GM19025 (cell line): ENCODE data around the gene WDR87.
"Not testable (repeated sequence)": the region's sequence is repeated elsewhere in the genome, so short reads cannot be mapped to it uniquely, and the experiment has no call there.

Source experiments
- ATAC-seq: cut with Tn5 transposase; IDR thresholded peaks from one replicate; pipeline ENCODE4 v1.9.1; 2021; ENCODE audit warnings: mild to moderate bottlenecking, low read depth, moderate library complexity; ENCODE audit not compliant: unreplicated experiment

The WDR87 gene

DNA sequence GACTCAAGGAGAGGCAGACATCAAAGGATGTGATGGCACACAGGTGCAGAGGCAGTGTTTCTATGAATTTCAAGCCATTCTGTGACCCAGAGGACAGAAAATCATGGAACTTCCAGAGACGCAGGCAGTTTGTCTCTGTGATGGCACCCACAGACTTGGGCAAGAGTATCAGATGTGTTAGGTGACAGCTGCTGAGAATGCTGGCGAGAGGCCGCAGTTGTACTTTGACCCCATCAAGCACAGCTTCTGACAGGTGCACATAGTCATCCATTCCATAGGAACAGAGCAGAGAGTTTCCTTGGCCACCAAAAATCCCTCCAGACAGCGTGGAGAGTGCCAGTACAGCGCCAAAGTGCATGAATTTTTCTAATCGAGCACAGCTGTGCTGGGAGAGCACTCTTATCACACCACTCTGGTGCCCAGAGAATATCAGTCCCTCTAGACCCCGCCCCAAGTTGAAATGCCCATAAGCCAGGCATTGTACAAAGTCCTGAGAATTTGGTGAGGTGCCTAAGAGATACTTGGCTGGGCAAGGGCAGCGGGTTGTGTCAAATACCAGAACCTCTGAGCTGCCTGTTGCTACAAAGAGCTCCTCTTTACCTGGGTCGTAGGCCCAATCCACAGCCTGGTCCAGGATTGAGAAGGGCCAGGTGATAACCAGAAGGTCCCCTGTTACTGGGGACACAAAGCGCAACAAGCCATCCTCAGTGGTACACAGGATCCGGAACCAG lies 12.4 kb downstream of the WDR87 start:
- ATAC-seq, result no peak

DNA sequence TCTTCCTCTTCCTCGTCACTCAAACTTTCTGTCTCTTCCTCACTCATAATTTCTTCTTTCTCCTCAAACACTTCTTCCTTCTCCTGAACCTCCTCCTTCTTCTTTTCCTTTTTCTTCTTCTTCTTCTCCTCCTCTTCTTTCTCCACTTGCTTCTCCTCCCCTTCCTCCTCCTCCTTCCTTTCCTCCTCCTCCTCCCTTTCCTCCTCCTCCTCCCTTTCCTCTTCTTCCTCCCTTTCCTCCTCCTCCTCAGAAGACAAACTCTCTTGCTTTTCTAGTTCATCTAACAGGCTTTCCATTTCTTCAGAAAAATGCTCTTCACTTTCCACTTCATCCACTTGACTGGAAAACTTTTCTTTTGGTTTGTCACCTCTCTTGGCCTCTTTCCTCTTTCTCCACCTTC lies 19.8 kb downstream of the WDR87 start:
- ATAC-seq, result no peak

DNA sequence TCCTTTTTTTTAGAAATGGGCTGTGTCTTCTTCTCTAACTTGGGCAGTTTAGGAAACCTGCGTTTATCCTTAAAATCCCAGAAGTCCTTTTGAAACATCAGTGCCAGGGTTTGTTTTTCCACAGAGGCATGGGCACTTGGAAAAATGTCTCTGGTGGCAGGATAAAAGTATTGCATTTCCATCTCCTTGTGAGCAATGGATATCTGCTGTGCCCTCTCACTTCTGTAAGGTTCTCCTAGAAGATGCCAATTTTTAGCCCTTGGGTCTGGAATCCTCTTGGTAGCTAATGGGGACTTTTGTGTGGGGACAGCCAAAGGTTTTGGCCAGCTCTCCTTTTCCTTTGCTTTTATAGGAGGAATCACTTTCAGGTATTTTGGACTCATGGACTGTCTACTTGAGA lies 21.0 kb downstream of the WDR87 start:
- ATAC-seq, result no peak

DNA sequence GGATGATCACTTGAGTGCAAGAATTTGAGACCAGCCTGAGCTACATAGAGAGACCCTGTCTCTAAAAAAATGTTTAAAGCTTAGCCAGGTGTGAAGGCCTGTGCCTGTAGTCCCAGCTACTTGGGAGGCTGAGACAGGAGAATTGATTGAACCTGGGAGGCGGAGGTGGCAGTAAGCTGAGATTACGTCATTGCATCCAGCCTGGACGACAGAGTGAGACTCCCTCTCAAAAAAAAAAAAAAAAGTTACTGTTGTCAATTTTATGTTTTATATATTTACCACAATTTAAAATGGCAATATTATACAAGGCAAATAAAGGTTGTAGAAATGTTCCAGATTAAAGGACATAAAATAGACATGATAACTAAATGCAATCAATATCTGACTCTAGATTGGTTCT lies 29.2 kb downstream of the WDR87 start:
- ATAC-seq, result no peak

DNA sequence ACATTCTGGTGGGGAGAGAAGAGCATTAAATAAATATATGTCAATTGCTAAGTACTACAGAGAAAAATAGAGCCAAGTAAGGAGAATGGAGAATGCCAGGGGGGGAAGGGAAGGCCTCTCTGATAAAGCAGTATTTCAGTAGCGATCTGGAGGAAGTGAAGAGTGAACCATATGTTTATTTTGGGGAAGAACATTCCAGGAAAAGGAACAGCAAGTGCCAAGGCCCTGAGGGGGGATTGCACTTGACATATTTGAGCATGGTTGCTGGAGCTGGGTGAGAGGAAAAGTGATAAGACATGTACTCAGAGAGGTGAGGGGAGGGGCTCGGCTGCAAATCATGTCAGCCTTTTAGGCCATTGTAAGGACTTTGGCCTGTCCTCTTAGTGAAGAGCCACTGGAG lies 30.4 kb downstream of the WDR87 start:
- no peak for ATAC-seq

DNA sequence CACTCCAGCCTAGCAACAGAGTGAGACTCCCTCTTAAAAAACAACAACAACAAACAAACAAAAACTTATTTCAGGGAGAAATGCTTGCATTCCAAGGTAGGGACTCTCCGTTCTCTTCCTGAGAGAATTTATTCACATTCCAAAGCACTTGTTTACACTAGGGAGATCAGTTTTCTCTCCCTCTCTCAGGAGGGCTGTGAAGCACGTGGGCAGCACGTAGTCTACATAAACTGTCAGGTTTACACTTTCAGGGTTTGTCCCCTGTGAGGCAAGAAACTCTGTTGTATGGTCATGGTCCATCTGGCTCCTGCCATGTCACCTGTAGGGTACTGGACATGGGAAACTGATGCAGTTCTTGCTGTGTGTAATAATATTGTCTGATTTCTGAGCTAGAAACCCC lies 31.6 kb downstream of the WDR87 start:
- ATAC-seq, result no peak

DNA sequence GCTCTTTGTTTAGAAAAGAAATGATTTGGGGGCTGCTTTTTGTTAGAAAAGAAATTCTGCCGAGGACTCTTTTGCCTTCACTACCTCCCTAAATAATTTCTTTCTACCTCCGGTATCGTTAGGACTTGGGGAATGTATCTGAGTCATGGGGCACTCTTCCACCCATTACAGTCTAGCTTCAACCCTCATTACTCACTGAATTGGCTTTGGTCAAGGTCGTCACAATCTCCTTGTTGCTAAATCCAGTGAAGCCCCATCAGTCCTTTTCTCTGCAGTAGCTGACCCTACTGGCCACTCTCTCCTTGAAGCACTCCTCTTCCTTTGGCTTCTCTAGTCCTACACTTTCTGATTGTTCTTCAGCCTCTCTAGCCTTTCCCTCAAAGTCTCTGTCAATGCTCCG lies 34.0 kb downstream of the WDR87 start:
- no peak for ATAC-seq

DNA sequence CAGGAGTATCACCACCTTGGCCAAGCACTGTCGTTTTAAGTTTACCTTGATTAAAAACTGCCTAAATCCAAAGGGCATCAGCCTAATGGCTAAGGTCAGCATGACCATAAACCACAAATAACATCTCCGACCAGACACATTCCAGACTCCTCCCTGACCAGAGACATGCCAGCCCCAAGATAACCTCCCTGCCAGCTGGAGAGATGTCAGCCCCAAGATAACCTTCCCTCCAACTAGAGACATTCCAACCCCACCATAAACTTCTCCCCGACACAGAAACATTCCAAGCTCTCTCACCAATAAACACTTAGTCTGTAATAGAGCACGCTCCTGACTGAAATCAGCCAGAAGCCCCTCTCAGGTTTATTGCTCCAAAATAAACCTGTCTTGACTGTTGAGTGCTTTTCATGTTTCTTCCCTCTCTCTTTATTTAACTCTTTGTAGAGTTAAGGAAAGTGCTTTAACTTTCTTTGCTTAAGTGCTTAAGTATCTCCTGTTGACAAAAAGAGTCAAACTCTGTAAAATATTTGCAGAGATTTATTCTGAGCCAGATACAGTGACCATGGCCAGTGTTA lies 36.5 kb downstream of the WDR87 start:
- no peak for ATAC-seq

DNA sequence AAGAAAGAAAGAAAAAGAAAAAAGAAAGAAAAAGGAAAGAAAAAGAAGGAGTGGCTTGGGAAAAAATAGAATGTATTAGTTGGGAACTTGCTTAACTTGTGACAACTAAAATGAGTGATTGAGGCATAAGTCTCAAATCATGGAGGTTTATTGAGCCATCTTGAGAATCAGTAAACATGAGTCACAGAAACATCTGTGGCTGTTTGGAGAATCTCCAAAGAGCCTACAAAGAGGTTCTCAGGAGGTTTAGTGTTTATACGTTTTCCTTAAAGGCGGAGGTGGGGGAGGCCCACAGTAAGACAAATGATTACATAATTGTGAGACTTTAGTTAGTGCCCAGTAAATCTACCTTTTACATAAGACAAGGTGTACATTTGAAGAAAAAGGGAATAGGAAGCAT lies 38.6 kb downstream of the WDR87 start:
- ATAC-seq, result no peak

DNA sequence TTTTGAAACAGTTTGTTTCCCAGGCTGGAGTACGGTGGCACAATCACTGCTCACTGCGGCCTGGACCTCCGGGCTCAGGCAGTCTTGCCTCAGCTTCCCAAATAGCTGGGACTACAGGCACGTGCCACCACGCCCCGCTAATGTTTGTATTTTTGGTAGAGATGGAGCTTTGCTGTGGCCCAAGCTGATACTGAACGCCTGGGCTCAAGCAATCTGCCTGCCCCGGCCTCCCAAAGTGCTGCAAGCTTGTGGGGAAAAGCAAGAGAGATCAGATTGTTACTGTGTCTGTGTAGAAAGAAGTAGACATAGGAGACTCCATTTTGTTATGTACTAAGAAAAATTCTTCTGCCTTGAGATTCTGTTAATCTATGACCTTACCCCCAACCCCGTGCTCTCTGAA lies 40.5 kb downstream of the WDR87 start:
- ATAC-seq, result not testable (repeated sequence)

DNA sequence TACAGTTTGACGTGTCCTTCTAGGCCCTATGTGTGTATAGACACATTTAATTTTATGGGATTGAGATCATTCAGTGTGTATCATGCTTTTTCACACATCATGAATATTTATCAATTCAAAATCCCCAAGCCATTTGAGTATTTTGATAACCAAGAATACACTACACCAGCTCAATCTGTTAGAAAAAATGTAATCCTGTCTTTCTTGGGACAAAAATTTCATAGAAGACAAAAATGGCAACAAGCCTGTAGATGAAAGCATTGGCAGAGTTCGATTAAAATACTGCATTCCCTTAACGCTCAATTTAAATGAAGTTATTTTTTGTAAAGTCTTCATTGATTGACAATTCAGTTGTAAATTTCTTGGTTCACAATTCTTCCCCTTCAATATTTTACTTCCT lies 41.9 kb downstream of the WDR87 start:
- ATAC-seq, result no peak

DNA sequence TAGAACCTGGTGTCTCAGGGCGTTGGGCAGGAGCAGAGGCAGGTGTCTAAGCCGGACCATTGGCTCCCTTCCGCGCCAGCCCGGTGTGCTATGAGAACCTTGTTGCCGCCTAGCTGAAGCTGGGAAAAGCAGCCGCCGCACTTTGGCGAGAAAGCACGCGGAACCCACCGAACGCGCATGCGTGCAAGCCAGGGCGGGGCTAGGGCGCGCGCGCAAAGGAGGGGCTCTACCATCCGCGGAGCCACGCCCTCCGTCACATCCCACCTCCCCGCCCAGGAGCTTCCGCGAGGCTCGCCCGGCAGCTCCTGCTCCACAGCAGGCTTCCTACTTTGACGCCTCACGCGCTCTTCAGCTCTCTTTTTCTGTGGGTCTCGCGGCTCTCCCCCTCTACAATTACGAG lies 51.3 kb downstream of the WDR87 start:
- no peak for ATAC-seq

DNA sequence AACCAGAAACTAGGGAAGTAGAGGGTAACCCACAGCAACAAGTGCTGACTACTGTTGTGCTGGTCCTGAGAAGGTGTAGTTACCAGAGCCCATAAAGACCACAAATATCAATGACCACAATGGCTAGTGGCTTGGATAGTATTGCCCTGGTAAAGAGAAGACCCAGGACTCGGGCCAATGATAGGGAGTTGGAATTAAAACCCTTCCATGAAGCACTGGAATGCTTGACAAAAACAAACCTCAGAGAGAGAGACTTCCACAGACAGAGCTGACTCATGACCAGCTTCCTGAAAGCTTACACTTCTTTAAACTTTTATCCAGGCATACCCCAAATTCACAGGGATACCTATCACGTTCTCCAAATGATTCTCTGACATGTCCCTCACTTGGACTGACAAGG lies 60.5 kb downstream of the WDR87 start:
- no peak for ATAC-seq
